Skin of body (tissue), 2 donors: ENCODE data around the gene ATF5. TPM values are rescaled to one million over a fixed set of nuclear protein-coding genes. Genes with fewer than 3 reads are reported as not detected.
A peak's percentile ranks its signal among the peaks of the same experiment; 100 is the strongest.
"Not testable (repeated sequence)": the region's sequence is repeated elsewhere in the genome, so short reads cannot be mapped to it uniquely, and the experiment has no call there.

Experiments used
- DNase-seq: peaks from one replicate; lab custom pipeline; 2025; lab: John Stamatoyannopoulos, UW
- total RNA-seq: library from RNA; depleted of rRNA; stranded (reverse); fragments of >200 nt; gene quantifications from one replicate; pipeline ENCODE4 v1.2.3, GENCODE V29; 2014

Gene ATF5
- total RNA-seq, 1 donor from 2014 or later: 2.0 TPM

DNA sequence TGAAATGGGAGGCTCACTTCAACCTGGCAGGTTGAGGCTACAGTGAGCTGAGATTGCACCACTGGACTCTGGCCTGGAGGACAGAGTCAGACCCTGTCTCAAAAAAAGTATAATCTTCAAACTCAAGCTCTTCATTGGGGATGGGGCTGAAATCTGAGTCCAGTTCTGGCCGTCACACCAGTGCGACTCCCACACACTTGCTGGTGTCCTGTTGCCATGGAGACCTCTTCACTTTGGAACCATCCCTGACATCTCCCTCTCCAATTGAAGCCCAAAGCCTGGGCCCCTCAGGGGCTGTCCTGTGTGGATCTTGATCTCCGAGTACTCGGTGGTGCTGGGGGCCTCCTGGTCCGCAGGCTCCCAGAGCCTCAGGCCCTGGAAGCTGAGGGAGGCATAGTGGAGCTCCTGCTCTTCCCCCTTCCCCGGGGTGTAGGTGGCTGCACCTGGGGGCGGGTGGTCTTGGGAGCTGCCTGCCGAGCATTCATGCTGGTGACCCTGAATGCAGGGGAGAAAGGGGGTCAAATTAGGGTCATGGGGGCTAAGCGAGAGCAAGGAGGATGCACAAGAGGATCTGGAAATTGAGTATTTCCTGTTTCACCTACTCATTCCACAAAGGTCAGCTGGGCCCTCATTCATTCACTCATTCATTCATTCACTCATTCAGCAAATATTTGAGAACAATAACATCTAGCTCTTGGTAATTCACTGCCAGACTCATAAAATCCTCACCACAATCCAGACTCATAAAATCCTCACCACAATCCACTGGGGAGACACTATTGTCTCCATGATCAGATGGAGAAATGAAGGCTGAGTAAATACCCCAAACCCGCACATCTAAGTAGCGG is 21.0 kb downstream of the ATF5 start:
- DNase-seq: no peak

DNA sequence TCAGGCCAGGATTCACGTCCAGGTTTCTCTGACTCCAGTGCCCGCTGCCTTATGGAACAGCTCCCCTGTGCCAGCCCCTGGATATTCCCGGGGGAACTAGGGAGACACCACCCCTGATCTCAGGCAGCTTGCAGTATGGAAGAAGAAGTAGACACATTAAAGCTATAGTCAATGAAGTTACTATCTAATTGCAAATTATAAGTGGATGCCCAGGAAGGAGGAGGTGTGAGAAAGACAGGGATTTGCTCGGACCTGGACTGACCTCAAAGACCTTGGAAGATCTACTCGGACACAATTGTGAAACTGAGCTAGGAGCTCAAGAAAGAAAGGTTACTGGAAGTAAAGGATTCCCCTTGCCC is 21.6 kb downstream of the ATF5 start:
- DNase-seq: no peak

DNA sequence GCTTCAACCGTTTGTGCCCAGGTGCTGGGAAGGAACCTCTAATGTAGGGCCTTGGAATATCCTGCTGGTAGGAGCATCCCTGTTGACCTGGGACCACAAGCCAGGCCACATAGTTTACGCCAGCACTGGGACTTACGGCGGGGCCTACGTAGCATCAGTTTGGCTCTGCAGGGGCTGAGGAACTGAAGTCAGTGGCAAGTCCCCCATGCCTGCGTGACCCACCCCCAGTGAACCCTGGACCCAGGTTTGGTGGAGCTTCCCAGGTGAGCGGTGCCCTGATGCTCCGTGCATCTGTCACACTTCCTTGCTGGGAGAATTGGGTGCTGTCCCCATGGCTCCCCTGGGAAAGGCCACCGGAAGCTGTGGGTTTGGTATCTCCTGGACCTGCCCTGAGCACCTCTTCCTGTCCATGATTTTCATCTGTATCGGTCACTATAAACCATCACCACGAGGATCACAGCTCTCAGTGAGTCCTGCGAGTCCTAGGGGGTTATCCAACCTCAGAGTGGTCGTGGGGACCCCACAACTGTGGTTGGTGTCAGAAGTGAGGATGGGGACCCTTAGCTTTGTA is 22.0 kb downstream of the ATF5 start:
- DNase-seq: no peak

DNA sequence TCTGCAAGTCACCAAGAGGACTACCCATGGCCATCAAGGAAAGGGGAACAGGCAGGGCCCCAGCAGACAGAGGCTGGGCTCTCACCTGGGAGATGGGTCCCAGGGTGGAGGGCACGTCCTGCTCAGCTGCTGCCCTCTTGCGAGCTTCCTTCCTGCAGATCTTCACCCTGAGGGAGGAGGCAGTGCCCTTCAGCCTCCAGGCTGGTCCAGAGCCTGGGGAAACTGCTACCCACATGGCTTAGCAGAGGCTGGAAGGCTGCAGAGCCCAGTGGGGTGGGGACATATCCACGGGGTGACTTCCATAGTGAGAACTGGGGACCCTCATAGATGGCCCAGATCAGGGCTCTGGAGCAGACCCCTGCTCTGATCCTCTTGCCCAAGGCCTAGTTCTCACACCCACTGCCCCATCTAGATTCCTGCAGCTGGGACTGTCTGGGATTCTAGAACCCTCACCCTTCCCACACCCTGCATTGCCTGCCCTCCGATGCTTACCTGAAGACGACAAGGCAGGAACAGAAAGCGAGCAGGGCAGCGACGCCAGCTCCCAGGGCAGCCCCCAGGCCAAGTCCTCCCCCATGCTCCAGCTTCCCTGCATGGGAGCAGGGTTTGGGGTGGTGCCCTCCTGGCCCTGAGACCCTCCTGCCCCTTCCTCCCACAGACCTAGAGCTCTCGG is 22.9 kb downstream of the ATF5 start:
- DNase-seq: no peak

DNA sequence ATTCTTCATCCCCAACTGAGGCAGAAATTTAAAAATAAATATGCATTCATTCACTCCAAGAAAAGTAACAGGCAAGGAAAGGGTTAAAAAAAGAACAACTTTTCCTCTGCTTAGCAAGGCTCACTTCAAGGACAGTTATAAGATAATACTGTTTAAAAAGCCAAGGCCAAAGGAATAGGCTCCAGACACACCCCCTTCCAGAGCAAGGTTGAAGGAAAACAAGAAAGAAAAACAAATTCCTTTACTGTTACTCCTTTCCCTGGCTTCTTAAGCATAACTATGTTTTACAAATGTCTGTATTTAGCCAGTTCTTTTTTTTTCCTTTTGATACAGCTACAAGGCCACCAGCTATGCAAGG is 23.5 kb downstream of the ATF5 start:
- no peak for DNase-seq

DNA sequence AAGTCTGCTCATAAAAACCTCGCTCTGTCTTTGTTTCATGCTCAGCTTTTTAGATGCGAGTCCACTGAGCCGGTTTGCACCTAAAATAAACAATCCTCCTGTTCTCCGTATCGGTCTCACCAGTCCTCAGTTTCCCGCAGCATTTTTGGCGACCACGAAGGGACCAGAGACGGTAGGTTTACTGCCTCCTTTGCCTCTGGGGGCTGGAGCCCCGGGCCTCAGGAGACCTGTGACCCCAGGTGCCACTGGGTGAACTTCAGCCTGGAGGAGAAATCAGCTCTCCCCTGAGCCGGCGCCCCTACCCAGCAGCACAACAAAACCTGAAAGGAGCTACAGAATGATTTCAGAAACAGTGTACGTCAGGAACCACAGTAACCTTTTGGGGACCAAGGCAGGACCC is 23.9 kb downstream of the ATF5 start:
- DNase-seq: no peak

DNA sequence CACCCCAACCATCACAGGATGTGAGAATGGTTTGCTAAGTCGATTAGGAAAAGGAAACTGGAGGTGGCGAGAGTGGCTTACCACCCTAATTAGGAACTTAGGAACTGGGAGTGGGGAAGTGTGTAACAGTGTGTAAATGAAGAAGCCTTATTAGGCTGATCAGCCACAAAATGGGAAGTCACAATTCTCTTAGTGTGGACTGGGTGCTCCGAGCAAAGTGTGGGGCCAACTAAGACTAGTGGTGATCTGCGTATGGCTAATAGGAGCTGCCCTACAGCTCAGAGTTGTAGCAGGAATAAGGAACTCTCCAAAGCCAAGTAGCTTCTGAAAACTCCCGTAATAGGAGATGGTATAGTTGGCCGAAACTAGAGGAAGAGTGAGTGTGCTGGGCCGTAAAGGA is 24.4 kb downstream of the ATF5 start:
- no peak for DNase-seq

DNA sequence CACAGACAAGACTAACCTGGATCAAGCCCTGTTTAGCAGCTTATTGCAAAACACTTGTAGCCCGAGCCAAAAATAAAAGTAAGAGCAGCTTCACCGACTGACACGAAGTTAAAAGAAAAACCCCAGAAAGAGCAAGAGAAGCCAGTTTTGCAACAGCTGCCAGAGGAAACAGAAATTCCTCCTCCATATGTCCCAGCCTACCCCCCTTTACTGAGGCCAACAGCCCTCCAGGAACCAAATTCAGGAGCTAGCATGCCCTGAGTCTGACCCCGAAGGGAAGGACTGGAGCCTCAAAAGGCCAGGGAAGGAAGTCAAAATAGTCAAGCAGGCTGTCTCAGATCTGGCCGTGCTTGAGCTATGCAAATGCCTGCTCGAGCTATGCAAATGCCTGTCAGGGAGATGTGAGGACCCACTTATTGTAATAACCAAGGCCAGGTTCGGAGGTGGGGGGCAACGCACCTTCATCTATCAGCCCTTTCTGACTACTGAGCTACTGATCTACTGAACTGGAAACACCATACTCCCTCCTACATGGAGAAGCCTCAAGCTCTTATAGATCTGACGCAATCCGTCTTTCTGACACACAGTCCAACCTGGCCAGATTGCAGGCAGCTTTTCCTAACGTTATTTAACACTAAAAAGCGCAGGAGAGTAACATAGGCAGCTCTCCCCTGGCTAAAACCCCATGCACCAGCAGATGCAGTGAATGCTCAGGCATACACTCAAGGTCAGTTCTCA is 25.3 kb downstream of the ATF5 start:
- DNase-seq: peak; percentile 22

DNA sequence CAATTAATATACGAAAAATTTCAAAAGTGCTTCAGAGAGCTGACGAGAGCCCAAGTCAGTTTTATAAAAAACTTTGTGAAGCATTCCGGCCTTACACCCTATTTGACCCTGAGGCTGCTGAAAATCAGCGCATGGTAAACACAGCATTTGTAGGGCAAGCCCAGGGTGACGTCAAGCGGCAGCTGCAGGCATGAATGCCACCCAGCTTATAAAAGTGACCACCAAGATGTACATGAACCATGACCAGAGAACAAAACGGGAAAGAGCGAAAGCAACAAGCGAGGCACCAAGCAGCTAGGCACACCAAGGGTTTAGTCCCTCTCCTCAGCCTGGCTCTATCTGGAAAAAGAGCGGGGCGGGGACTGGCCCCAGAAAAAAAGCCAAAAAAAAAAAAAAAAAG is 25.9 kb downstream of the ATF5 start:
- no peak for DNase-seq

DNA sequence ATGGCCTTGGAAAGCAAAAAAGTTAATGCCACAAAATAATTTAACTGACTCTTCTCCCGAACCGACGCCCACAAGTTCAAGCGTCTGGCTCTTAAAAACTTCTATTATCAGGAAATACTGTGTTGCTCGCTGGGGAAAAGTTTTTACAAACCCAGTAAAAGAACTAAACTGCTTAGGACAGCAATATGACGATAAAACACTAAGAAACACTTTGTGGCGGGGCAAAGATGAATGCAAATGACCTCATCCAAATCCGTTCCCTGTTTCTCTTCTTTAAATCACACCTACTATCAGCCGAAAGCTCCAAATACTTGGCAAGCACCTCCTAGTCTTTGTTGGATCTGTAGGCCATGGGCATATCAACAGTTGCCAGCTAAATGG is 27.1 kb downstream of the ATF5 start:
- no peak for DNase-seq

DNA sequence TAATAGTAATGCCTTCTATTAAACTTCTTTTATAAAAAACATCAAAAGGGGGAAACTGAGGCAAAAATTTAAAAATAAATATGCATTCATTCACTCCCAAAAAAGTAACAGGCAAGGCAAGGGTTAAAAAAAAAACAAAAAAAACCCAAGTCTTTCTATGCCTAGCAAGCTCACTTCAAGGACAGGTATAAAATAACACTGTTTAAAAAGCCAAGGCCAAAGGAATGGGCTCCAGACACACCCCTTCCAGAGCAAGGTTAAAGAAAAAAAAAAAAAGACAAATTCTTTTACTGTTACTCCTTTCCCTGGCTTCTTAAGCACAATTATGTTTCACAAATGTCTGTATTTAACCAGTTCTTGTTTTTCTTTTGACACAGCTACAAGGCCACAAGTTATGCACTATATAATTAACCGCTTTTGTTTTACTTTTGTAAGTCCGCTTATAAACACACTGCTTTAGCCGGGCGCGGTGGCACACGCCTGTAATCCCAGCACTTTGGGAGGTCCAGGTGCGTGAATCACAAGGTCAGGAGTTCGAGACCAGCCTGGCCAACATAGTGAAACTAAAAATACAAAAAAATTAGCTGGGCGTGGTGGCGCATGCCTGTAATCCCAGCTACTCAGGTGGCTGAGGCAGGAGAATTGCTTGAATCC is 28.4 kb downstream of the ATF5 start:
- DNase-seq: no peak

DNA sequence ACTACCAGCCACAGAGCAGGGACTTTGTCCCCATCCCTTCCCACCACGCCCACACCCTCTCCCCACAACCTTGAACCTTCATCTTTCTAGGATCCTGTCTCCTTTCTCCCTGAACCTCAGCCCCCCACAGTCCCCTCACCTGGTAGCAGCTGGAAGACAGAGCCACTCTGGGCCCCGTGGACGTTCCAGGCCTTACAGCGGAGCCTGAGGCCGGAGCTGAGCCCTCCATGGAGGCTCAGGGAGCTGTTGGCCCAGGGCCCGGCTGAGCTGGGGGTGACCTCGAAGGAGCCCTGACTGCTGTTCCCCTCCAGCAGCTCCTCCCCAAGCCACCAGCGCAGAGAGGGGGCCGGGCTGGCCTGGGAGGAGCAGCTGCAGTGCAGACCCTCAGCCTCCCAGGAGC is 29.1 kb downstream of the ATF5 start:
- not testable (repeated sequence) for DNase-seq

DNA sequence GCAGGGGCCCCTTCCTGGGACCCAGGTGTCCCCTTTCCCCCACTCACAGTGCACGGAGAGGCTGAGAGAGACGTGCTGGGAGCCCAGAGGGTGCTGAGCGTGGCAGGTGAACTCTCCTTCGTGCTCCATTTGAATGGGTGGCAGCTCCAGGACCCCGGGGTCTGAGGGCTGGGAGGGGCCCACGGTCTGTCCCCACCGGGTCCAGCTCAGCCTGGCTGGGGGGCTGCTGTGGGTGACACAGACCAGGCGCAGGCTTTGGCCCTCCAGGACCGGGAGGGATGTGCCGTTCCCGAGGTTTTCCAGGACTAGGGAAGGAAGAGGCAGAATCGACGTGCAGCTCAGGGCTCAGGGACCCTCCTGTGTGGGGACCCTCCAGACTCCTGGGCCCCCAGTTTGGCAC is 29.6 kb downstream of the ATF5 start:
- not testable (repeated sequence) for DNase-seq

DNA sequence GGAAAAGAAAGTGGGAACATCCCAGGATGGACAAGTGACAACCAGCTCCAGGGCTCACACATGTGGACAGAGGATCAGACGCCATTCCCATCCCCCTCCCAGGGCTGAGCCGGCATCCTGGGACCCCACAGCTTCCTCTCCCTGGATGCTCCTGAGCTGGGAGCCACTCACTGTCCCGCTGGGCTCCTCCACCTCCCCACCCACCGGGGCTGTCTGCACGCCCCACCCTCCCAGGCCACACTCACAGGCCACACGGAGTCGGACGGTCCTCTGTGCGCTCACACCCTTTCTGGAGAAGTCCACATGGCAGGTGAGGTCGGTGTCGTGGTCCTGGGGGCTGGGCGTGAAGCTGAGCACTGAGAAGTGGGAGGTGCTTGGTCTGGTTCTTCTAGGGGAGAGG is 30.9 kb downstream of the ATF5 start:
- DNase-seq: not testable (repeated sequence)

DNA sequence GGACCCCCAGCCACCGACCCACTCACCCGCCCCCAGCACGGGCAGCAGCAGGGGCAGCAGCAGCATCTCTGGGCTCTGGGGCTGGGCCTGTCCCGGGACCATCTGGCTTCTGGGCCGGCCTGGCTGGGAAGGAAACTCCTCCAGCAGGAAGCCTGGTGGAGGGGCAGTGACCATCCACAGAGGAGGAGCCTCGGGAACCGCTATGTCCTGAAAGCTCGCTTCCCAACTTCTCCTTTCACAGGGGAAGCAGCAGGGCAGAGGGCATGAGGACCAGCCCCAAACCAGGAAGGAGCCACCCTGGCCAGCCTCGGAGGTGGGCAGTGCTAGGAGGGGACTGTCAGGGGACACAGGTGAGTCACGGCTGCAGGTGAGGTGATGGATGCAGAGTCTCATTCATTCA is 32.0 kb downstream of the ATF5 start, which contains the start of gene SIGLEC11:
TSS of gene SIGLEC11 (minus strand) at position 193 of the 400 bp plus-strand sequence. CDS start at position 102, 91 bp downstream.
- DNase-seq: not testable (repeated sequence)

DNA sequence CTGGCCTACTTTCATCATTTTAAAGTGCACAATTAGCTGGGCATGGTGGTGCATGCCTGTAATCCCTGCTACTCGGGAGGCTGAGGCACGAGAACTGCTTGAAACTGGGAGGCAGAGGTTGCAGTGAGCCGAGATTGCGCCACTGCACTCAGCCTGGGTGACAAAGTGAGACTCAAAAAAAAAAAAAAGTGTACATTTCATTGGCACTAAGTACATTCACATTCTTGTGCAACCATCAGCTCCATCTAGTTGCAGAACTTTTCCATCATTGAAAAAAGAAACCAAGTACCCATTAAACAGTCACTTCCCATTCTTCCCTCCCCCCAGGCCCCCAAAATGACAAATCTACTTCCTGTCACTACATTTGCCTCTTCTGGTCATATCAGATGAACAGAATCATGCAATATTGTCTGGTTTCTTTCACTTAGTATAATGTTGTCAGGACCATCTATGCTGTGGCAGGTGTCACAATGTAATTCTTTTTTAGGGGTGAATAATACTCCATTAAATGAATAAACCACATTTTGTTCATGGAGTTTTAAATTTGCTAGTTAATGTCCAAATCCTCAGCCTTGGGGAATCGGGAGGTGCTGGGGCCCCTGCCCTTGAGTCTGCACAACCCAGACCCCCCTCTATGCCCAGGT is 39.4 kb downstream of the ATF5 start:
- DNase-seq: no peak

DNA sequence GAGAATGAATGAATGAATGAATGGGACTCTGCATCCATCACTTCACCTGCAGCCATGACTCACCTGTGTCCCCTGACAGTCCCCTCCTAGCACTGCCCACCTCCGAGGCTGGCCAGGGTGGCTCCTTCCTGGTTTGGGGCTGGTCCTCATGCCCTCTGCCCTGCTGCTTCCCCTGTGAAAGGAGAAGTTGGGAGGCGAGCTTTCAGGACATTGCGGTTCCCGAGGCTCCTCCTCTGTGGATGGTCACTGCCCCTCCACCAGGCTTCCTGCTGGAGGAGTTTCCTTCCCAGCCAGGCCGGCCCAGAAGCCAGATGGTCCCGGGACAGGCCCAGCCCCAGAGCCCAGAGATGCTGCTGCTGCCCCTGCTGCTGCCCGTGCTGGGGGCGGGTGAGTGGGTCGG is 40.4 kb downstream of the ATF5 start:
- DNase-seq: not testable (repeated sequence)

DNA sequence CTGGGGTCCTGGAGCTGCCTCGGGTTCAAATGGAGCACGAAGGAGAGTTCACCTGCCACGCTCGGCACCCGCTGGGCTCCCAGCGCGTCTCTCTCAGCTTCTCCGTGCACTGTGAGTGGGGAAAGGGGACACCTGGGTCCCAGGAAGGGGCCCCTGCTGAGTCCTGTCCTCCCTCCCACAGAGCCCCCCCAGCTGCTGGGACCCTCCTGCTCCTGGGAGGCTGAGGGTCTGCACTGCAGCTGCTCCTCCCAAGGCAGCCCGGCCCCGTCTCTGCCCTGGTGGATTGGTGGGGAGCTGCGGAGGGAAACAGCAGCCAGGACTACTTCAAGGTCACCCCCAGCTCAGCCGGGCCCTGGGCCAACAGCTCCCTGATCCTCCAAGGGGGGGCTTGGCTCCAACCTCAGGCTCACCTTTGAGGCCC is 43.0 kb downstream of the ATF5 start:
- DNase-seq: no peak

DNA sequence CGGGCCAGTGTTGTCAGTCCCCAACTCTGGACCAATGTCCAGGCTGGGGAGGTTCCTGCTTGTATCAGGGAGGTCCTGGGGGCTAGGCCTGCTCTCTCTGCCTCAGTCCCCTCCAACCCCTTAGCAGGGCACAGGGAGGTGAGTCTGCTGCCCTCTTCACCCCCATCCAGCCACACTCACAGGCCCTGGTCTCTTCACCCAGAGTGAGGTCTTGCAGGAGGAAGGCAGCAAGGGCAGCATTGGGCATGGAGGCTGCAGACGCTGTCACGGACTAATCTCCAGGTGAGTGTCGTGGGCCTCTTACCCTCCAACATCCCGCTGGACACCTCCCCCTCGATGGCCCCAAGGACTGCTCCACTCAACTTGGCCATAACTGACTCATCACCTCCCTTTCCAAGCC is 43.8 kb downstream of the ATF5 start:
- DNase-seq: no peak

DNA sequence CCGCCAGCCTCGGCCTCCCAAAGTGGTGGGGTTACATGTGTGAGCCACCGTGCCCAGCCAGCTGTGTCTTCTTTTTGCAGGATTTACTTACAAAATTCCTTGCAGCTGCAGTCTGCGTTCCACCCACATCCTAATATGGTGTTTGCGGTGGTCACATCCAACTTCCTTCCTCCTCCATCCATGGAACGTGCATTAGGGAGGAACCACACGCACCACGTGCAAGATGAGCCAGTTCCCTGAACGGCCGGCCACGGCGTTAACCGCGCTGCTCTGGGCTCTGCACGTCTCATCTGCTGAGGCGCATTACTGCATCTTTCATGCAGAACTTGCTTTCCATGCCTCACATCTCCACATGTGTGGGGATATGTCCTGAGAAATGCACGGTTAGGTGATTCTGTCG is 45.0 kb downstream of the ATF5 start:
- no peak for DNase-seq

DNA sequence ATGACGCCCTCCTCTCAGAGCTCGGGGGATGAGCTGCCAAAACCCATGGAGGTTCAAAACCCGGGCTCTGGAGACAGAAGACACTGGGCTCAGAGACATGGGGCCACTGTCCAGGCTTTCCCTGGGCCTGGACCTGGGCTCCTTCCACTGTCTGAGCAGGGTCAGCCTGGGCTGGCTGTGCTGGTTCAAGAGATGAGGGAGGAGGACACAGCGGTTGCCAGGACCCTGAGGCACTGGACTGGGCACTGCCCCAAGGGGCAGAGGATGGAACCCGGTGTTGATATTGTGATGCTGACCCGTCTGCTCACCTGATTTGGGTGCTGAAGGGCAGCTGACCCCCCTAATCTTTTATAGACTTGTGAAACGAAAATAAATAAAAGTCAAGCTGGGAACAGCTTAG is 46.0 kb downstream of the ATF5 start:
- DNase-seq: no peak
